ENCODE data around the gene ANKEF1.

- TF ChIP-seq CTCF (conservative IDR thresholded peaks at IDR 0.05; ENCODE audit: low read length) (no peak), EZH2phosphoT487 (IDR thresholded peaks at IDR 0.05; ENCODE audit: borderline replicate concordance) (no peak)
Observed at GRCh38 chr20:10064611-10065010, 29.8 kb downstream of the ANKEF1 start.
